SU-DHL-6 (cell line): Measurements from ENCODE around the gene RAD51AP1.

Experiments
- H2AFZ ChIP-seq: fragments of 200-600 bp; sonication (generic); 2 replicates; pipeline ENCODE4 v1.6.1; 2014; ENCODE audit warnings: low read depth, mild to moderate bottlenecking, moderate library complexity, mixed read lengths, antibody characterized with exemption, low read length; ENCODE audit not compliant: severe bottlenecking
- H3F3A ChIP-seq: fragments of 200-600 bp; shearing (Covaris generic); 2 replicates; pipeline ENCODE4 v1.6.0; 2016; ENCODE audit warnings: antibody characterized with exemption, mild to moderate bottlenecking; ENCODE audit not compliant: insufficient read depth
- H3K27ac ChIP-seq: fragments of 200-600 bp; sonication (generic); 2 replicates; pipeline ENCODE4 v1.5.1; 2016; ENCODE audit warnings: low read depth, mild to moderate bottlenecking, low read length, moderate library complexity, mixed read lengths
- H3K27me3 ChIP-seq: fragments of 200-600 bp; sonication (generic), shearing (Covaris generic); 2 replicates; pipeline ENCODE4 v1.6.0; 2014; ENCODE audit warnings: mild to moderate bottlenecking, low read length
- H3K36me3 ChIP-seq: fragments of 200-600 bp; sonication (generic); 2 replicates; pipeline ENCODE4 v1.6.1; 2014; ENCODE audit warnings: mild to moderate bottlenecking, low read length, mixed read lengths
- H3K4me2 ChIP-seq: fragments of 300-600, 200-600 bp; shearing (Covaris generic), sonication (generic); 2 replicates; pipeline ENCODE4 v1.6.0; 2014; ENCODE audit warnings: low read length, low read depth, mild to moderate bottlenecking; ENCODE audit not compliant: poor library complexity, severe bottlenecking
- H3K4me3 ChIP-seq: fragments of 200-600 bp; sonication (generic); 2 replicates; pipeline ENCODE4 v1.5.1; 2014; ENCODE audit warnings: antibody characterized with exemption, low read length, mild to moderate bottlenecking, mixed read lengths; ENCODE audit not compliant: insufficient read depth, poor library complexity, severe bottlenecking
- H3K79me2 ChIP-seq: fragments of 200-600 bp; sonication (generic); 2 replicates; pipeline ENCODE4 v1.6.1; 2014; ENCODE audit warnings: mild to moderate bottlenecking, low read length, moderate library complexity; ENCODE audit not compliant: insufficient read depth
- H3K9ac ChIP-seq: fragments of 200-600 bp; sonication (generic); 2 replicates; pipeline ENCODE4 v1.7.0; 2014; ENCODE audit warnings: mild to moderate bottlenecking, low read length
- H3K9me2 ChIP-seq: fragments of 200-600 bp; sonication (generic); replicated peaks from 2 replicates; pipeline ENCODE4 v1.6.1; 2014; ENCODE audit warnings: low read length; ENCODE audit not compliant: insufficient read depth
- H3K9me3 ChIP-seq: fragments of 200-600 bp; sonication (generic); 2 replicates; pipeline ENCODE4 v1.6.1; 2014; ENCODE audit warnings: low read length, mixed read lengths; ENCODE audit not compliant: insufficient read depth
- H4K20me1 ChIP-seq: fragments of 200-600 bp; sonication (generic); 2 replicates; pipeline ENCODE4 v1.6.1; 2014; ENCODE audit warnings: low read depth, mild to moderate bottlenecking, antibody characterized with exemption, low read length, moderate library complexity, mixed read lengths
- EZH2phosphoT487 ChIP-seq: fragments of 200-600 bp; sonication (generic), shearing (Covaris generic); conservative IDR thresholded peaks from 2 replicates; pipeline ENCODE4 v1.6.1; 2018; ENCODE audit warnings: mild to moderate bottlenecking, antibody characterized with exemption, low read length, moderate library complexity, mixed read lengths
- TF ChIP-seq, protein P1 (sequence below): fragments of 200-600 bp; sonication (generic); IDR thresholded peaks from one replicate; pipeline ENCODE4 v1.5.1; 2017; ENCODE audit warnings: antibody characterized with exemption, mild to moderate bottlenecking, low read length, moderate library complexity; ENCODE audit not compliant: insufficient read depth, poor library complexity, severe bottlenecking

RAD51AP1 gene

DNA sequence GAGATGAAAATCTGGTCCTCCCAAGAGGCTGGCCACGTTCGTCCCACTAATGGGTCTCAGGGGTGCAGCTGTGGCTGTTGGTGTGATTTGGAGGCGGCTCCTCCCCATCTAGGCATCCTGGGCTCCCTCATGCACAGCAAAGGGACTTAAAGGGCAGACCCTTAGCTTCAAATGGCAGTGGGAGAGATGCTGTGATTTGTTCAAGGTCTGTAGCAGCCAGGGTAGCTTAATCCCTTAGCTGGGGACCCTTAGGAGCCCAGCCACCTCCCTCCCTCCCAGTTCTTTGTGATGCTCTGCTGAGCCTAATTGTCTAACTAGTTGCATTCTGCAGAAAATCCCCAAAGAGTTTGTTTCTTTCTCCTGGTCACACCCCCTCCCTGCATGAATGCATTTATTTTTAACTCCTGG lies 41.6 kb downstream of the RAD51AP1 start:
- Histone ChIP-seq H3K9ac (no peak overlapping the region), H3K9me3 (no peaks in the 10 kb centered on the region), H3K27ac (no peak overlapping the region), H3F3A (no peaks in the 10 kb centered on the region), H3K4me3 (no peak overlapping the region), H3K27me3 (no peaks in the 10 kb centered on the region), H3K36me3 (no peaks in the 10 kb centered on the region), H4K20me1 (no peaks in the 10 kb centered on the region), H3K9me2 (no peaks in the 10 kb centered on the region), H2AFZ (no peak overlapping the region), H3K79me2 (no peaks in the 10 kb centered on the region), H3K4me2 (no peak overlapping the region)
- TF ChIP-seq, protein P1, sequence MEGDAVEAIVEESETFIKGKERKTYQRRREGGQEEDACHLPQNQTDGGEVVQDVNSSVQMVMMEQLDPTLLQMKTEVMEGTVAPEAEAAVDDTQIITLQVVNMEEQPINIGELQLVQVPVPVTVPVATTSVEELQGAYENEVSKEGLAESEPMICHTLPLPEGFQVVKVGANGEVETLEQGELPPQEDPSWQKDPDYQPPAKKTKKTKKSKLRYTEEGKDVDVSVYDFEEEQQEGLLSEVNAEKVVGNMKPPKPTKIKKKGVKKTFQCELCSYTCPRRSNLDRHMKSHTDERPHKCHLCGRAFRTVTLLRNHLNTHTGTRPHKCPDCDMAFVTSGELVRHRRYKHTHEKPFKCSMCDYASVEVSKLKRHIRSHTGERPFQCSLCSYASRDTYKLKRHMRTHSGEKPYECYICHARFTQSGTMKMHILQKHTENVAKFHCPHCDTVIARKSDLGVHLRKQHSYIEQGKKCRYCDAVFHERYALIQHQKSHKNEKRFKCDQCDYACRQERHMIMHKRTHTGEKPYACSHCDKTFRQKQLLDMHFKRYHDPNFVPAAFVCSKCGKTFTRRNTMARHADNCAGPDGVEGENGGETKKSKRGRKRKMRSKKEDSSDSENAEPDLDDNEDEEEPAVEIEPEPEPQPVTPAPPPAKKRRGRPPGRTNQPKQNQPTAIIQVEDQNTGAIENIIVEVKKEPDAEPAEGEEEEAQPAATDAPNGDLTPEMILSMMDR: no peak
- TF ChIP-seq EZH2phosphoT487: no peak

DNA sequence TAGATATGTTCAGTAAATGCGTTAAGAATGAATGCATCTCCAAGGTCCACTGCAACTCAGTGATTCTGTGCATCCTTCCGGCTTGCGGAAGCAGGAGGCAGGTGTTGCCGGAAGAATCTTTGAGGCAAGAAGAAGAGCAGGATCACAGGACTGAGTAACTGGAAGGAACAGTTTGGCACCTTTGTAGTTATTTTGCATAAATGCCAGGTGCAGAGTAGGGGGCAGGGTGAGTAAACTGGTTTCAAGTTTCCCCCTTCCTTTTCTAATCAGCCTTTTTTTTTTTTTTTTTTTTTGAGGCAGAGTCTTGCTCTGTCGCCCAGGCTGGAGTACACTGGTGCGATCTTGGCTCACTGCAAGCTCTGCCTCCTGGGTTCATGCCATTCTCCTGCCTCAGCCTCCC lies 45.6 kb downstream of the RAD51AP1 start:
- Histone ChIP-seq H3K36me3 (no peaks in the 10 kb centered on the region), H3K27ac (no peak overlapping the region), H4K20me1 (no peaks in the 10 kb centered on the region), H3K27me3 (no peaks in the 10 kb centered on the region), H3K4me3 (no peak overlapping the region), H3F3A (no peaks in the 10 kb centered on the region), H3K9ac (no peak overlapping the region), H3K9me2 (no peaks in the 10 kb centered on the region), H2AFZ (no peak overlapping the region), H3K79me2 (no peaks in the 10 kb centered on the region), H3K9me3 (no peaks in the 10 kb centered on the region), H3K4me2 (no peak overlapping the region)
- no peak for TF ChIP-seq EZH2phosphoT487
- TF ChIP-seq, protein P1: no peak

DNA sequence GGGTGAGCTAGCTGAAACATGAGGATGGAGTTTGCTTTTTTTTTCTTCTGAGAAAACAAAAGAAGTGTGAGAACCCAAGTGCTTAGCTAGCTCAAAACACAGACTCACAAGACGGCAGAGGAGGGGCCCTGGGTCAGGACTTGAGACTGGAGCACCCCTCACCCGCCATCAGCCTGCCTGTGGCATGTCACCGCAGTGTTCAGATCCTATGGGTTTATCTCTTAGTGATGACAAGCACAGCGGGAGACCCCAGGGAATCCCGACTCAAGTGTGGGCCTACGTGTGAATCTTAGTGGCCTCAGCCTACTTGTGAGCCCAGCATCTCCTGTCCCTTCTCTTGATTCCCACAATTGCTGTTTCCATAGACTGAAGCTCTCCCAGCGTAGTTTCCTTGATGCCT lies 46.2 kb downstream of the RAD51AP1 start:
- H3K4me3 ChIP-seq: no peak overlapping the region
- no peaks in the 10 kb centered on the region for H3K79me2 ChIP-seq
- H3K9ac ChIP-seq: no peak overlapping the region
- H4K20me1 ChIP-seq: no peaks in the 10 kb centered on the region
- no peak for TF ChIP-seq EZH2phosphoT487
- TF ChIP-seq, protein P1: no peak
- no peaks in the 10 kb centered on the region for H3F3A ChIP-seq
- no peak overlapping the region for H3K4me2 ChIP-seq
- H3K9me3 ChIP-seq: no peaks in the 10 kb centered on the region
- no peak overlapping the region for H2AFZ ChIP-seq
- no peaks in the 10 kb centered on the region for H3K36me3 ChIP-seq
- no peaks in the 10 kb centered on the region for H3K9me2 ChIP-seq
- no peaks in the 10 kb centered on the region for H3K27me3 ChIP-seq
- no peak overlapping the region for H3K27ac ChIP-seq
